Activated CD4-positive, CD25-positive, alpha-beta regulatory T cell treated with anti-CD3 and anti-CD28 coated beads, Interleukin-2, amount 50 U/mL, for 16 hours (primary cell): ENCODE data around the gene KLC3.
"Not testable (repeated sequence)": the region's sequence is repeated elsewhere in the genome, so short reads cannot be mapped to it uniquely, and the experiment has no call there.

Source experiments
- DNase-seq: peaks from one replicate; pipeline ENCODE4 v3.0.0-alpha.2; 2020; ENCODE audit warnings: low read depth, low spot score

The KLC3 gene

GRCh38 chr19:45340232-45340898 lies at the start of gene KLC3:
Gene KLC3 (plus strand): TSS chr19:45340750. CDS start chr19:45345542, 4,792 bp downstream.
- DNase-seq = no peak

DNA sequence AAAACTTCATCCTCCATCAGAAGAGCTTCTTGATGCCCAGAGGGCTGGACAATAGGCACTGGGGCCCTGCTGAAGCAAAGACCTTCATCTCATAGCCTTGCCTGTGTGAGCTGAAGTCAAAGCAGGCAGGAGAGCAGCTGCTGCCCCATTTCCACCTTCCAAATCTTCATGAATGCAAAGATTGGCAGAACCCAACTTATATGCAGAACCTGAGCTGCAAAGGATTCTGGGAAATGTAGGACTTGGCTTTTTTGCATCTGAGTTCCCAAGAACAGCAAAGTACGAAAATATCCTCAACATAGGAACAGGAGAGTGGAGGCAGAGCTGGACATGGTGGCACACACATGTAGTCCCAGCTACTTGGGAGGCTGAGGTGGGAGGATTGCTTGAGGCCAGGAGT lies 48.7 kb upstream of the KLC3 start:
- DNase-seq = no peak

DNA sequence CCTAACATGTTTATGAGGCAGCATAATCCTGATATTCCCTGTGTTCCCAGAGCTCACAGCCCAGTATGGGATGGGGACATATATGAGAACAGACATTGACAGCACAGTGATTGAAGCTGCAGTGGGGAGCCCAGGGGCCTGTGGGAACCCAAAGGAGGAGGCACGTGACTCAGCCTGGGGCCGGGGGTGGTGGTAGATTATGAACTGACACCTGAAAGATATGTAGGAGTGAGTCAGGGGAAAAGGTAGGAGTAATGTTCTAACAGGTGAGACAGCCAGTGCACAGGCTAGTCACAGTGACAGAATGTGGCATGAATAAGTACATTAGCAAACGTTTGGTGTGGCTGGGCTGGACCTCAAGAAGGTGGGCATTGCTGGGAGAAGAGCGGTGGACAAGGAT lies 46.9 kb upstream of the KLC3 start:
- no peak for DNase-seq

GRCh38 chr19:45294291-45295029 lies 46.1 kb upstream of the KLC3 start:
- DNase-seq = no peak

GRCh38 chr19:45295873-45296272 lies 44.7 kb upstream of the KLC3 start:
- no peak for DNase-seq

- DNase-seq = no peak
Measured at GRCh38 chr19:45296355-45296754, 44.2 kb upstream of the KLC3 start.

DNA sequence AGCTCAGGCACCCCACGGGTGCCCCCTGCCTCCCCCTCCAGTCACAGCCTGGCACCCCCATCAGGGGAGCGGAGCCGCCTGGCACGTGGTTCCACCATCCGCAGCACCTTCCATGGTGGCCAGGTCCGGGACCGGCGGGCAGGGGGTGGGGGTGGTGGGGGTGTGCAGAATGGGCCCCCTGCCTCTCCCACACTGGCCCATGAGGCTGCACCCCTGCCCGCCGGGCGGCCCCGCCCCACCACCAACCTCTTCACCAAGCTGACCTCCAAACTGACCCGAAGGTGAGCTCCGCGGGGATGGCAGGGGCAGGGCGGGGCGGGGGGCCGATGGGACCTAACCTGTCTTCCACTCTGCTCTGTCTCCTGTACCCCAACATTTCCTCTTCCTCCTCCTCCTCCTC lies 42.9 kb upstream of the KLC3 start:
- no peak for DNase-seq

- no peak for DNase-seq
Measured at GRCh38 chr19:45298264-45298663, 42.3 kb upstream of the KLC3 start.

DNA sequence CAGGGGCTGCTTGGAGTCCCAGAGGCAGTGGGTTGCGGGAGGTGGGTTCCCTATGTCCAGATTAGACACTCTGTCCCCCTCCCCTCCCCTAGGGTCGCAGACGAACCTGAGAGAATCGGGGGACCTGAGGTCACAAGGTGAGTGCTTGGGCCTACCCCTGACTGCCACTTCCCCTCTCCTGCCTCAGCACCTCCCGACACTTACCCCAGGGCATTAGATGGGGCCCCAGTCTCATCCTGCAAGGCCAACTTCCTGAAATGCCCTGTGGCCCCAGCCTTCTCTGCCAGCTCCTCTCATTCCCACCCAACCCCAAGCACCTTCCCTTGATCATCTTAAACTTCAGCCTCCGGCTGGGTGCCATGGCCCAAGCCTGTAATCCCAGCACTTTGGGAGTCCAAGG lies 40.8 kb upstream of the KLC3 start:
- DNase-seq = no peak

- no peak for DNase-seq
Measured at GRCh38 chr19:45302416-45302815, 38.1 kb upstream of the KLC3 start.

GRCh38 chr19:45303269-45304060 lies 37.1 kb upstream of the KLC3 start:
- DNase-seq = no peak

GRCh38 chr19:45304141-45304926 lies 36.2 kb upstream of the KLC3 start:
- no peak for DNase-seq

DNA sequence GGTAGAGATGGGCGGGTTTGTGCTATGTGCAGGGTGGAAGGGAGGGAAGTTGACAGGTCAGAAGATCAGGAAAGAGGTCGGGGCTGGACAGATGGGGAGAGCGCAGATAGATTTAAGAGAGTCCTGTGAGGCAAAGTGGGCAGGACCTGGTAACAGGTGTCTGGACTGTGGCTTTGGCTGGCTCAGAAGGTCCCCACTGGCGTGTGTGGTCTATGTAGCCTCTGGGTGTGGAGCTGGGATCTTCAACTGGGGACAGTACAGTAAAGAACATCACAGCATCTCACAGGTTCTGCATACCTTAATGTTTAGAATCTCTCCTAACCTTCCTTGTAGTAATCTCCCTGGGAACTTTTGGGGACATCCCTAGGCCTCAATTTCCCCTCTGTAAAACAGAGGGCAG lies 35.5 kb upstream of the KLC3 start:
- DNase-seq = no peak

DNA sequence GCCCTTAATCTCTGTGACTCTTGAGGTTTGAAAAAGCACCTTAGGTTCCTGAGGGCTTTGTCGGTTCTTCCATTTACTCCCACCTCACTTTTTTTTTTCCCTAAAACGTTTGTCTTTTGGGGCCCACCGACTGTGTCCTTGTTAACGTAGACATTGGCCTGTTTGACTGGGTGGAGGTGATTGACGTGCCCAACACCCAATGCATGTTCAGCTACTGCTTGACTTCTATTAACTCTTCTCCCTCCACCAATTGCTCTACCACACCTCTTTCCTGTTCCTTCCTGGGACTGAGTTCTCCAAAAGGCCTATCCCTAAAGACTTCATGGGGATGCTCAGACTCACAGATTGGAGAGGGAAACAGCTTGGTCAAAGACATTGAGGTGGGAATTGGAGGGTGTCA lies 35.1 kb upstream of the KLC3 start:
- DNase-seq = no peak

DNA sequence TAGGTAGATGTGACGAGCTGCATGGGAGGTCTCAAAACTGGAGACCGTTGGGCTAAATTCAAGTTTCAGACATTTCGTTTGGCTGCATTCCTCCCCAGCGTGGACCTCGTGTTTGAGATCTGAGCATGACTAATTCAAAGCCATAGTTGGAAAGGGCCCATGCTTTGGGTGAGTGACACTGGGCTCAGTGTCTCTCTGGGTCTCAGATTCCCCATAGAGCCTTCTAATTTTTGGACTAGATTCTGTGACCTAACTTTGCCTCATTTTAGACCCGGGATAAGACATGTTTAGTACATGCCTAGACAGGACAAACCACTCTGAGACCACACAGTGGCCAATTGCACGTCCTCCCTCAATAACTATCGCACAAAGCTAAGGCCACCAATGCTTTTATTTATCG lies 34.5 kb upstream of the KLC3 start:
- no peak for DNase-seq

- DNase-seq = no peak
Measured at GRCh38 chr19:45306518-45307027, 34.0 kb upstream of the KLC3 start.

DNA sequence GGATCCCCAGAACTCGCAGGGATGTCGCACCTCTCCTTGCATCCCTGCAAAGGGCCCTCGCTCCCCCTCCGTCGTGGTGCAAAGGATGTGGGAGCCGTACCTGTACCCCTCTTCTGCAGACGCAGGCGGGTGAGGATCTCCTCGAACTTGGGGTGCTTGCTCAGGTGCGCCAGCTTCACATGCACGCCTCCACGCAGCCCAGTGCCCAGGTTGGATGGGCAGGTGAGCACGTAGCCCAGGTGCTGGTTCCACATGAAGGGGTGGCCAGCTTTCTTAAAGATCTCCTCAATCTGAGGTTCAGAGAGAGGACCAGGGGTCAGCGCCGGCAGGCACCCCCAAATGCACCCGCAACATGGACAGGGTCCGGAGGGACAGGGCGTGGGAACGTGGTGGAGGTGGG lies 33.2 kb upstream of the KLC3 start:
- no peak for DNase-seq

- DNase-seq = not testable (repeated sequence)
Measured at GRCh38 chr19:45309322-45309721, 31.2 kb upstream of the KLC3 start.

- no peak for DNase-seq
Measured at GRCh38 chr19:45311621-45312020, 28.9 kb upstream of the KLC3 start.

DNA sequence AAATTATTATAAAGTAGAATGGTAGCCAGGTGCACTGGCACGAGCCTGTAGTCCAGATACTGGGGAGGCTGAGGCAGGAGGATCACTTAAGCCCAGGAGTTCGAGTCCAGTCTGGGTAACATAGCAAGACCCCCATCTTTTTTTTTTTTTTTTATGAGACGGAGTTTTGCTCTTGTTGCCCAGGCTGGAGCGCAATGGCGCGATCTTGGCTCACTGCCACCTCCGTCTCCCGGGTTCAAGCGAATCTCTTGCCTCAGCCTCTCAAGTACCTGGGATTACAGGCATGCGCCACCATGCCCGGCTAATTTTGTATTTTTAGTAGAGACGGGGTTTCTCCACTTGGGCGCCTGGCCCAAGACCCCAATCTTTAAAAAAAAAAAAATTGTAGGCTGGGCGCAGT lies 28.3 kb upstream of the KLC3 start:
- not testable (repeated sequence) for DNase-seq

DNA sequence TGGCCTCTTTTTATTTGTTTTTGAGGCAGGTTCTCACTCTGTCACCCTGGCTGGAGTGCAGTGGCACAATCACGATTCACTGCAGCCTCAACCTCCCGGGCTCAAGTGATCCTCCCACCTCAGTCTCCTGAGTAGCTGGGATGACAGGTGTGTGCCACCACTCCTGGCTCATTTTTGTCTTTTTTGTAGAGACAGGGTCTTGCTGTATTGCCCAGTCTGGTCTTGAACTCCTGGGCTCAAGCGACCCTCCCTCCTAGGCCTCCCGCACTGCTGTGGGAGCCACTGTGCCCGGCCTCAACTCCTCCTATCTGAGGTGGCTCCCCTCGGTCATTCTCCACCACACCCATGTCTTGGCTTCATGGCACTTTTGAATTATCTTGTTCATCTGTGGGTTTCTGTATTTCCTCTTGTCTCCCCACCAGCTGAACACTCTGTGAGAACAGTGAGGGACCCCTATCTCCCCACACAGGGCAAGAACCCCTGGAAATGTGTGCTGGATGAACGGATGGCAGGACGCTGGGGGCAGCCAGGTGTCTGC lies 25.8 kb upstream of the KLC3 start:
- DNase-seq = no peak
